ENCODE data around the gene MTERF2. TPM values are rescaled to one million over a fixed set of nuclear protein-coding genes. Genes with fewer than 3 reads are reported as not detected.
A peak's percentile ranks its signal among the peaks of the same experiment; 100 is the strongest.

The MTERF2 gene
- total RNA-seq, 2 donors from 2014 or later: 6.7 to 7.8 TPM

DNA sequence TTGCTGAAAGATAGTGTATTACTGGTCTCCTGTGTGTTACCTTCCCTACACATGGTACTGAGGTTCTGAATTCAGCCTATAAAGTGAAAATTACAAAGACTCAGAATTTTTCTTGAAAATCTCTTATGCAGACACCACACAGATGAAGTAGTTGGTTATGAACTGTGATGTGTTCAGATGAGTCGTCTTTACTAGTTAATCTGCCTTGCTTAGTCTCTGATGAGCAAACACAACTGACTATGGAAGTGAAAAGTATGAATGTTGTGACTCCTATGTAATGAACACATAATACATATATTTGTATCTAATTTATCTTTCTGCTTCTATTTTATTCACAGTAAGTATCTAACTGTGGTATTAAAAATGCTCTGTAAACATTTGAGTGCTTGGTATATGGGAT lies 4.7 kb downstream of the MTERF2 start:
- no peak overlapping the region for H3K4me3 Mint-ChIP-seq
- peaks cover 15 to 25% of the 10 kb centered on the region in 2 donors for H3K36me3 Mint-ChIP-seq (ENCODE audit: insufficient read depth in 2 of 2)
- H3K27me3 Mint-ChIP-seq (ENCODE audit: low read depth): no peaks in the 10 kb centered on the region
- no peak overlapping the region for H3K27ac Mint-ChIP-seq
- peaks cover 46% of the 10 kb centered on the region for H3K4me1 Mint-ChIP-seq (ENCODE audit: low read depth)
- ATAC-seq (replicated peaks in 1 of 2): no peak
- no peak for DNase-seq
- H3K9me3 Mint-ChIP-seq: peaks cover 4 to 11% of the 10 kb centered on the region in 2 donors

DNA sequence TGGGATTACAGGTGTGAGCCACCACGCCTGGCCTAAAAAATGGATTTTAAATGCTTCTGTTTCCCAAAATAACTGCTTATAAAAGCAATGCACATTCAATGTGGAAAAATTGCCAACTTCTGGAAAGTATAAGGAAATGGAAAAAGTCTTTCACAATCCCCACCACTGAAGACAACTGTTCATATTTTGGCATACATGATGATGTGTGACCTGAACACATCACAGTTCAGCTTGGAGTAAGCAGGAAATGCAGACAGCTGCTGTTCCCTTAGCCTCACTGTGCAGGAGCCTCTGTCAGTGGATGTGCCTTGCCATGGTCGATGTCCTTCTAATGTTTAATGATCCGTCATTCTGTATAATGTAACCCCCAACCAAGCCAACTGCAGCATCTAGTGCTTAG lies 5.2 kb downstream of the MTERF2 start:
- DNase-seq: no peak
- Mint-ChIP-seq H3K4me1 (ENCODE audit: low read depth) (peaks cover 46% of the 10 kb centered on the region), H3K27me3 (ENCODE audit: low read depth) (no peaks in the 10 kb centered on the region), H3K9me3 (peaks cover 4 to 11% of the 10 kb centered on the region in 2 donors), H3K4me3 (no peak overlapping the region), H3K36me3 (ENCODE audit: insufficient read depth in 2 of 2) (peaks cover 15 to 25% of the 10 kb centered on the region in 2 donors), H3K27ac (no peak overlapping the region)
- no peak for ATAC-seq (replicated peaks in 1 of 2)

DNA sequence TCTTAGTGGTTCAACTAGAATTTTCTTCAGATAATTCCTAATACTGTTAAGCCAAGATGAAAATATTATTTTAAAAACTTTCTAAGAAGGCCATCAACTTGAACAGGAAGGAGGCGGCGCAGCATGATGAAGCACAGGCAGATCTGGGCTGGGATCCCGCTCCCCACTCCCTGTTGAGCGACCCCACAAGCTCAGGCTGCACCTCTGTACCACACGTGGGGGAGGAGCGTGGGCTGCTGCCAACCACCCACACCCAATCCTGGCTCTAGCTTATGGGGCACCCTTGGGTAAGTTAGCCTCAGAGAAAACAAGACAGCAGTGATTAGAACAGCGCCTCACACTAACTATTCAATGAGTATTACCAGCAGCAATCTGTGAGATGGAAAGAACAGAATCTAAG lies 6.0 kb downstream of the MTERF2 start:
- no peak overlapping the region for H3K4me3 Mint-ChIP-seq
- peaks cover 4 to 11% of the 10 kb centered on the region in 2 donors for H3K9me3 Mint-ChIP-seq
- ATAC-seq (replicated peaks in 1 of 2) (no peak), DNase-seq (no peak)
- H3K27ac Mint-ChIP-seq: no peak overlapping the region
- H3K27me3 Mint-ChIP-seq (ENCODE audit: low read depth): no peaks in the 10 kb centered on the region
- H3K4me1 Mint-ChIP-seq (ENCODE audit: low read depth): peaks cover 42% of the 10 kb centered on the region
- peaks cover 15 to 26% of the 10 kb centered on the region in 2 donors for H3K36me3 Mint-ChIP-seq (ENCODE audit: insufficient read depth in 2 of 2)

DNA sequence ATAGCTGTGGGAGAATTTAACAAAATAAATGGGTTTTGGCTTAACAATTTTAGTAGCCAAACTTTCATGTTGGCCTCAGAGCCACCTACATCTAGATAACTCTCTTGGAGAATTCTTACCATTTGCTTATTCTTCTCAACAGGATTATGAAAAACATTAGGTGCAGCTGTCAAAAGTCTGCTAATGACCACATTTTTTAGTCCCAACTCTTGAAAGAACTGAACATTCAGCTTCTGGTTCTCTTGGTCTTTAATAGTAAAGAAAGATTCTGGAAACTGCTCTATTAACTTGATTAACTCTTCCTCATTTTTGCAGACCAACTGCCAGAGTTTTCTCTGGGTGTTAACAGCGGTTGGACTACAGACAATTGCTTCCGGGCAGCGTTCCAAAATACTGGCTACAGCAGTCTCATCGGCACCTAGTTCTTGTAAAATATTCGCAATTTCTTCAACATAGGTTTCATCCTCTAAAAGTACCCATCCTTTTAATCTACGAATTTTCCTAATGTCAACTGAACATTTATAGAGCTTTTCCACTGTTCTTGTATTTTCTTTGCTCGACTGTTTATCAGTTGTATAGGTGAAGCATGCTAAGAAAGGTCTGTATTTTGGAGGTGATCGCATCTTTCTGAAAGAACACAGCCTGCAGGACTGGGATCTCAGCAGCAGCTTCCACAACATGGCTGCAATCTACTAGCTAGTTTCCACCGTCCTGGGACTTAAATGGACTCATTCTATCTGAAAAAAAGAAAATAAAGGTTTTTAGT lies 8.7 kb downstream of the MTERF2 start:
- DNase-seq (no peak), ATAC-seq (replicated peaks in 1 of 2) (no peak)
- Mint-ChIP-seq H3K9me3 (no peaks in the 10 kb centered on the region), H3K4me1 (ENCODE audit: low read depth) (peaks cover 20% of the 10 kb centered on the region), H3K27ac (no peak overlapping the region), H3K4me3 (no peak overlapping the region), H3K36me3 (ENCODE audit: insufficient read depth in 2 of 2) (peaks cover 0 to 4% of the 10 kb centered on the region in 2 donors), H3K27me3 (ENCODE audit: low read depth) (no peaks in the 10 kb centered on the region)

DNA sequence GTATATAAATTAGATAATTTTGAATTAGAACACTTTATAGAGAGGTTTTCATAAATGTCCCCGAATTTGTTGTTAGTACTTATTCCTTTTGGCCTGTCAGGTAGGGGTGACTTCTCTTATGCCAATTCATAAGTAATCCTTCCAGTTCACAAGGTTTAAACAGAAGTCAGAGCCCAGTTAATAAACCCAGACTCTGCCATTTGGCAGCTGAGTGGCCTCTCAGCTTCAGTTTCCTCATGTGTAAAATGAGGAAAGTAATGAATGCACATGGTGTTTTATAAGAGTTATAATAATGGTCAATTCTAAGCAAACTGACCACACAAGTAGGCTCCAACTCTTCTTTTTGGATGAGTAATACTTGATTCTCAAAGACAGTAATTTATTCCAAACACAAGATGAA lies 10.3 kb downstream of the MTERF2 start:
- DNase-seq (no peak), ATAC-seq (replicated peaks in 1 of 2) (no peak)
- H3K4me3 Mint-ChIP-seq: no peak overlapping the region
- peaks cover 10% of the 10 kb centered on the region for H3K4me1 Mint-ChIP-seq (ENCODE audit: low read depth)
- peaks cover 0 to 5% of the 10 kb centered on the region in 2 donors for H3K36me3 Mint-ChIP-seq (ENCODE audit: insufficient read depth in 2 of 2)
- H3K27me3 Mint-ChIP-seq (ENCODE audit: low read depth): no peaks in the 10 kb centered on the region
- no peaks in the 10 kb centered on the region for H3K9me3 Mint-ChIP-seq
- no peak overlapping the region for H3K27ac Mint-ChIP-seq

DNA sequence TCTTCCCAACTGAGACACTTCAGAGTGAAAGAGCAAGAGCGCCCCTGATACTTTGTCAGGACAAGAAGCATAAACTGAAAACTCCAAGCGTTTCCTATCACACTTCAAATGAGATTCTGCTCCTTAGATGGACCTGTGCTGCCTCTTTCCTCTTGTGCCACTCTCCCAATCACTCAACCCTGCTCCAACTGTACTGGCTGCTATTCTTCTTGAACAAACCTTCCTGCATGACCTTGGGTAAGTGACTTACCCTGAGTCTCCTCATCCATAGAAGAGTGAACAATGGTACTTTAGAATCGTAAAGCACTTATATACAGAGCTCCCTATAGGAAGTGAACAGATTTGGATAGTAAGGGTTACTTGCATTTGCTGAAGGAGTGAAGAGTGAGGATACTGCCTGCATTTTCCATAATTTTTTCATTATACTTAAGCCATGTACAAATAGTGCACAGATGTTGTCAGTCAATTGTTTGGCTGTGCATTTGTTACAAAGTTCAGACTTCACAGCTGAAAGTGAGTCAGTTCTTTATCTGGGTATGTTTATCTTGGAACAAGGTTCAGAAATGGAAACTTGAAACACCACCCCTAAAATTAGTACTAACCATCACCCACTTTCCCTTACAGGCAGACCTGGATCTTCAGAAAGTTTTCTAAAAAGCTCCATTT lies 10.8 kb downstream of the MTERF2 start:
- Mint-ChIP-seq H3K4me1 (ENCODE audit: low read depth) (peaks cover 11% of the 10 kb centered on the region), H3K27ac (no peak overlapping the region), H3K36me3 (ENCODE audit: insufficient read depth in 2 of 2) (peaks cover 1 to 8% of the 10 kb centered on the region in 2 donors), H3K9me3 (no peaks in the 10 kb centered on the region), H3K27me3 (ENCODE audit: low read depth) (no peaks in the 10 kb centered on the region), H3K4me3 (no peak overlapping the region)
- ATAC-seq (replicated peaks in 1 of 2) (no peak), DNase-seq (no peak)

DNA sequence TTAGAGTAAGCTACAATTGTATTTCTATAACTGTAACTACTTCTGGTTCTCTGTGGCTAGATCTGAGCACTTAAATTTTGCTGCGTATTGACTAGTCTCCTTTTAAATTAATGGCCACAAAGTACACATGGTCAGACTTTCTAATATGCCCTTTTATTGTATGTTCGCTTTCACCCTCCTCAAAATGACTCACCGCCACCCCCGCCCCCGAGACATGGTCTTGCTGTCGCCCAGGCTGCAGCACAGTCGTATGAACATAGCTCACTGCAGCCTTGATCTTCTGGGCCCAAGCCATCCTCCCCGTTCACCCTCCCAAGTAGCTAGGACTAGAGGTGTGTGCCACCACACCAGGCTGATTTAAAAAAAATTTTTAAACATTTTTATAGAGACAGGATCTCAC lies 11.8 kb downstream of the MTERF2 start:
- Mint-ChIP-seq H3K4me1 (ENCODE audit: low read depth) (peaks cover 15% of the 10 kb centered on the region), H3K27ac (peak overlapping the region; percentile 46), H3K36me3 (ENCODE audit: insufficient read depth in 2 of 2) (peaks cover 5 to 12% of the 10 kb centered on the region in 2 donors), H3K27me3 (ENCODE audit: low read depth) (no peaks in the 10 kb centered on the region), H3K9me3 (no peaks in the 10 kb centered on the region), H3K4me3 (no peak overlapping the region)
- no peak for ATAC-seq (replicated peaks in 1 of 2)
- no peak for DNase-seq

DNA sequence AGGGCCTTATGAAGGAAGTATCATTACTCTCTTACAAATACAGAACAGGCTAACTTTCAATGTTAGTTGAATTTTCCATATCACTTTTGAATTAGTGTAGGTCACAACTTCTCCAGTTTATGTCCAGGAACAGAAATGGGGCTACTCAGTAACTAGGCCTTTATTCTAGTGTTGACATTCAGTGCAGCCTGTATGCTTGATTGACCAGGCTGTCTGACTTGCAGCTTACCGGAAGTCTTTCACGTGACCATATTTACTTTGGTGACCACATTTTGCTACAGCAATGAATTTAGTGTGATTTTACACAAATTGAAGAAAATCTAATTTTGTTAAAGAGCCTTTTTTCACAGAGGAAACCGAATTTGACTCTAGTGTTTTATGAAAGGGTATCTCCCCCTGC lies 12.4 kb downstream of the MTERF2 start:
- Mint-ChIP-seq H3K4me3 (no peak overlapping the region), H3K9me3 (no peaks in the 10 kb centered on the region), H3K4me1 (ENCODE audit: low read depth) (peaks cover 15% of the 10 kb centered on the region), H3K27ac (peak overlapping the region; percentile 46), H3K27me3 (ENCODE audit: low read depth) (no peaks in the 10 kb centered on the region), H3K36me3 (ENCODE audit: insufficient read depth in 2 of 2) (peaks cover 5 to 12% of the 10 kb centered on the region in 2 donors)
- ATAC-seq (replicated peaks in 1 of 2) (no peak), DNase-seq (no peak)

DNA sequence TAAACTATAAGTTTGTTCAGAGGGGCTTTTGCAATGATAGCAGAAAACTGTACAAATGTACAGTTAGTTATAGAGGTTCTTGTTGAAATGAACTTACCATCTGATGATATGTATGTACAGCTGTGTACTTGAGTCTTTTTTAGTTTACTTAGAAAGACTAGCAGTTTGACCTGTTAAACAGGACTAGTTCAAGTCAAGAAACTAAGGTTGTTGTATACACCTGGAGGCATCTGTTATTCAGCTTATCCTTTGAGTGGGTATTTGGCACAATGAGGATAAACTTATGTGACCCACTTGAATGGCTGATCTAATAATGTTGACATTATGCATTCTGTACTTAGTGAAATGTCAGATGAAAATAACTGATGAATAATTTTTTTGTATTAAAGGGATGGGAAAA lies 13.4 kb downstream of the MTERF2 start:
- Mint-ChIP-seq H3K4me3 (no peak overlapping the region), H3K4me1 (ENCODE audit: low read depth) (peaks cover 15% of the 10 kb centered on the region), H3K9me3 (no peaks in the 10 kb centered on the region), H3K27me3 (ENCODE audit: low read depth) (no peaks in the 10 kb centered on the region), H3K36me3 (ENCODE audit: insufficient read depth in 2 of 2) (peaks cover 5 to 10% of the 10 kb centered on the region in 2 donors), H3K27ac (no peak overlapping the region)
- no peak for DNase-seq
- ATAC-seq (replicated peaks in 1 of 2): no peak

DNA sequence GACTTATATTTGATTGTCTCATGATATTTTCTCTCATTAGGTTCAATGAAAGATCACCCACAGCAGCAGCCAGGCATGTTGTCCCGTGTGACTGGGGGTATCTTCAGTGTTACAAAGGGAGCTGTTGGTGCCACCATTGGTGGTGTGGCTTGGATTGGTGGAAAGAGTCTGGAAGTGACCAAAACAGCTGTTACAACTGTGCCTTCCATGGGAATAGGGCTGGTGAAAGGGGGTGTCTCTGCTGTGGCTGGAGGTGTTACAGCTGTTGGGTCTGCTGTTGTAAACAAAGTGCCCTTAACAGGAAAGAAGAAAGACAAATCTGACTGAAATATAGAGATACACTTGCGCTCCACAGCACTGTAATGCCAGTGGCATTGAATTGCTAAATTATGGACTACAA lies 15.9 kb downstream of the MTERF2 start:
- DNase-seq (no peak), ATAC-seq (replicated peaks in 1 of 2) (no peak)
- Mint-ChIP-seq H3K27me3 (ENCODE audit: low read depth) (no peaks in the 10 kb centered on the region), H3K36me3 (ENCODE audit: insufficient read depth in 2 of 2) (peaks cover 6 to 14% of the 10 kb centered on the region in 2 donors), H3K4me3 (no peak overlapping the region), H3K9me3 (no peaks in the 10 kb centered on the region), H3K27ac (no peak overlapping the region), H3K4me1 (ENCODE audit: low read depth) (peaks cover 12% of the 10 kb centered on the region)

DNA sequence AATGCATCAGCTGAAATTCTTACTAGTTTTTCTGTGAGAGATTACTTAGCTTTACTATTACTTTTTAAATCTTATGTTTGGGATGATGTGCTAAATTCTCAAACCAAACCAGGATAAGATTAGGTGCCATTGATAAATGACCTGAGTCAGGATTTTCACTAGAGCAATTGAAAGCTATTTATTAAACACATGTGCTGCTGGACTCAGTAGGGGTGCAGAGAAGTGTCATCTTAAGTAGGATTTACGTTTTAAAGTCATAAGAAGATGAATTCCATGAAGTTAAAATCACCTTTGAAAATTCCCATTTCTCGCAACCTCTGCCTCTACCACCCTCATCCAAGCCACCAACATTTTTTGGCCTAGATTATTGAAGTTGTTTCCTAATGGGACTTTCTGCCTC lies 22.4 kb downstream of the MTERF2 start:
- no peak for DNase-seq
- Mint-ChIP-seq H3K9me3 (no peaks in the 10 kb centered on the region), H3K27ac (no peak overlapping the region), H3K4me1 (ENCODE audit: low read depth) (peaks cover 14% of the 10 kb centered on the region), H3K36me3 (ENCODE audit: insufficient read depth in 2 of 2) (peaks cover 1 to 12% of the 10 kb centered on the region in 2 donors), H3K4me3 (no peak overlapping the region), H3K27me3 (ENCODE audit: low read depth) (no peaks in the 10 kb centered on the region)
- no peak for ATAC-seq (replicated peaks in 1 of 2)

DNA sequence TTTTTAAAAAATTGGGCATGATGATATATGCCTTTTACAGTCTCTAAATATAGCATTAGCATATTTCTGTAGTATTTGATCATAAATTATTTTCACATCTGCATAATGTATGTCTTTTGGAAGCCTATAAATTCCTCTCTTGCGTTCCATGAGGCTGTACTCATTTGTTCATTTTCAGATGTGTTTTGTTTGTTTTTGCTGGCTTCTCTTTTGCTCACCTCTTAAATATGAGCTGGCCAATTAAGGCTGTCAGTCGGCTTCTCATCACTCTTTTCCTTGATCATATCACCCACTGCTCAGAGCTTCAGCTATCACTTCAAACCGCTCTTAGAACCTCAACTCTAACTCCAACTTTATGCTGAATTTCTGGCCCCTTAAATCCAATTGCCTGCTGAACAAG lies 24.7 kb downstream of the MTERF2 start:
- DNase-seq (no peak), ATAC-seq (replicated peaks in 1 of 2) (no peak)
- Mint-ChIP-seq H3K4me1 (ENCODE audit: low read depth) (peaks cover 30% of the 10 kb centered on the region), H3K27me3 (ENCODE audit: low read depth) (no peaks in the 10 kb centered on the region), H3K4me3 (no peak overlapping the region), H3K27ac (no peak overlapping the region), H3K36me3 (ENCODE audit: insufficient read depth in 2 of 2) (peaks cover 1 to 9% of the 10 kb centered on the region in 2 donors), H3K9me3 (no peaks in the 10 kb centered on the region)

DNA sequence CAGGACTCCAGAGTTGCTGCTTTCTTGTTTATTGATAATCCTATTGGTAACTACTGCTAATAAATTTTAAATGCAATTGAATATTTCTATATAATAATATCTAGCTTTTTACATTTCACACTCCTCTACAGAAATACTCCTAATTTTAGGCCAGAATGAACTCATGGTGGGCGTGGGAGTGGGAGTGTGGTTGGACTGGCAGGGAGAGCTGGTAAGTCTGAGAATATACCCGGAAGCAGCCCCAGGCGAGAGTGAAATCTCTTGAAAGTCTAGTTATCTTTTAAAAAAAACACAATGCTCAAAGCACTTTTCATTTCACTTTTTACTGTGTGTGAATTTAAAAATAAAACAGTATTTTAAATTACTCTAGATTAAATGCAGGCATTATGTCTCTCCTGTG lies 26.5 kb downstream of the MTERF2 start:
- no peaks in the 10 kb centered on the region for H3K27me3 Mint-ChIP-seq (ENCODE audit: low read depth)
- H3K9me3 Mint-ChIP-seq: no peaks in the 10 kb centered on the region
- peaks cover 30% of the 10 kb centered on the region for H3K4me1 Mint-ChIP-seq (ENCODE audit: low read depth)
- no peak overlapping the region for H3K4me3 Mint-ChIP-seq
- peaks cover 1 to 9% of the 10 kb centered on the region in 2 donors for H3K36me3 Mint-ChIP-seq (ENCODE audit: insufficient read depth in 2 of 2)
- H3K27ac Mint-ChIP-seq: no peak overlapping the region
- ATAC-seq (replicated peaks in 1 of 2): no peak
- DNase-seq: no peak

All from activated T-cell treated with anti-CD3 and anti-CD28 coated beads, Interleukin-2, amount 50 U/mL, for 72 hours (primary cell).